ENCODE results near the gene ZNF324B. TPM values are rescaled to one million over a fixed set of nuclear protein-coding genes. Genes with fewer than 3 reads are reported as not detected.

Gene ZNF324B
- total and polyA plus RNA-seq, 2 donors (not counting 3 experiments of a cell fraction or from before 2014, with no cell fraction given) = 3.4 to 6.9 TPM

DNA sequence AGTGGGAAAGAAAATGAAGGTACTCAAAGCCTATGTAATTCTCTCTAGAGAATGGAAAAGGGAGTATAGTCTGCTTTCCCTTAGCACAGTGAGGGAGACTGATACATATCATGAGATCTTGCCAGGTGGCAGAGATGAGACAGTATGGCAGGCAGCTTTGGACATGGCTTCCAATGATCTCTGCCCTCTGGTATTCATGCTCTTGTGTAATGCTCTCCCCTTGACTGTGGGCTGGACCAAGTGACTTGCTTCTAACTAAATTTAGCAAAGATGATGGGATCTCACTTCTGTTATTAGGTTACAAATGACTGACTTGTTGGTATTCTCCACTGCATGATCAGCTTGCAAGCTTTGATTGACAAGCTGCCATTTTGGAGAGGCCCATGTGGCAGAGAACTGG is 21.7 kb upstream of the ZNF324B start:
- no peaks in the 10 kb centered on the region for H3K27me3 ChIP-seq (ENCODE audit: control insufficient read depth in 2 of 2, insufficient read depth in 2 of 2, low read length in 2 of 2)
- no peaks in the 10 kb centered on the region for H3K9me1 ChIP-seq (replicated peaks; ENCODE audit: control insufficient read depth, extremely low read depth, insufficient read depth, low read length)
- H4K20me1 ChIP-seq (replicated peaks; ENCODE audit: control insufficient read depth, extremely low read depth, insufficient read depth, low read length) = no peaks in the 10 kb centered on the region
- no peak overlapping the region for H3K9ac ChIP-seq (replicated peaks; ENCODE audit: extremely low read depth, insufficient read depth, low read length)
- no peak overlapping the region for H3K27ac ChIP-seq (ENCODE audit: insufficient read depth, low read depth, low read length)
- FAIRE-seq (no peak), DNase-seq (ENCODE audit: low read depth, low spot score) (no peak)
- no TSS peak for BruUV-seq (replicated peaks)
- H3K79me2 ChIP-seq (ENCODE audit: control insufficient read depth, insufficient read depth, low read length) = no peaks in the 10 kb centered on the region
- peaks cover 5 to 9% of the 10 kb centered on the region in 2 experiments for H3K36me3 ChIP-seq (ENCODE audit: control insufficient read depth in 2 of 2, extremely low read depth in 1 of 2, insufficient read depth in 2 of 2, low read length in 2 of 2)
- peaks cover 35% of the 10 kb centered on the region for H3K9me3 ChIP-seq (replicated peaks; ENCODE audit: control insufficient read depth, insufficient read depth, low read length)
- H3K4me1 ChIP-seq (ENCODE audit: control insufficient read depth, extremely low read depth, insufficient read depth, low read length) = no peaks in the 10 kb centered on the region
- POLR2A ChIA-PET = no interaction called here
- no peak overlapping the region for H3K4me3 ChIP-seq (replicated peaks in 1 of 3; ENCODE audit: insufficient read depth in 1 of 3, low read depth in 1 of 3, low read length in 3 of 3)
- CTCF ChIA-PET = no interaction called here
- intact Hi-C loops (cut with micrococcal nuclease) = no loop called here
- H2AFZ ChIP-seq (ENCODE audit: low read depth, low read length) = no peak overlapping the region
- TF ChIP-seq MYC (IDR thresholded peaks at IDR 0.05; ENCODE audit: low read depth, low read length) (no peak), EZH2 (IDR thresholded peaks at IDR 0.05; ENCODE audit: borderline replicate concordance, low read depth, low read length, severe bottlenecking) (no peak), POLR2A (IDR thresholded peaks at IDR 0.05; ENCODE audit: low read depth, low read length) (no peak), GATA2 (IDR thresholded peaks at IDR 0.05; ENCODE audit: insufficient read depth, insufficient read length, low read depth, low read length) (no peak), POLR2AphosphoS5 (IDR thresholded peaks at IDR 0.05; ENCODE audit: insufficient read depth, low read depth, low read length) (no peak), JUN (IDR thresholded peaks at IDR 0.05; ENCODE audit: borderline replicate concordance, insufficient read depth, insufficient read length, low read depth) (no peak), FOS (IDR thresholded peaks at IDR 0.05; ENCODE audit: borderline replicate concordance, insufficient read depth, low read length) (no peak)
- TF ChIP-seq, protein P1, sequence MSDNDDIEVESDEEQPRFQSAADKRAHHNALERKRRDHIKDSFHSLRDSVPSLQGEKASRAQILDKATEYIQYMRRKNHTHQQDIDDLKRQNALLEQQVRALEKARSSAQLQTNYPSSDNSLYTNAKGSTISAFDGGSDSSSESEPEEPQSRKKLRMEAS (IDR thresholded peaks at IDR 0.05; ENCODE audit: insufficient read depth, insufficient read length) = no peak
- TF ChIP-seq, protein P2, sequence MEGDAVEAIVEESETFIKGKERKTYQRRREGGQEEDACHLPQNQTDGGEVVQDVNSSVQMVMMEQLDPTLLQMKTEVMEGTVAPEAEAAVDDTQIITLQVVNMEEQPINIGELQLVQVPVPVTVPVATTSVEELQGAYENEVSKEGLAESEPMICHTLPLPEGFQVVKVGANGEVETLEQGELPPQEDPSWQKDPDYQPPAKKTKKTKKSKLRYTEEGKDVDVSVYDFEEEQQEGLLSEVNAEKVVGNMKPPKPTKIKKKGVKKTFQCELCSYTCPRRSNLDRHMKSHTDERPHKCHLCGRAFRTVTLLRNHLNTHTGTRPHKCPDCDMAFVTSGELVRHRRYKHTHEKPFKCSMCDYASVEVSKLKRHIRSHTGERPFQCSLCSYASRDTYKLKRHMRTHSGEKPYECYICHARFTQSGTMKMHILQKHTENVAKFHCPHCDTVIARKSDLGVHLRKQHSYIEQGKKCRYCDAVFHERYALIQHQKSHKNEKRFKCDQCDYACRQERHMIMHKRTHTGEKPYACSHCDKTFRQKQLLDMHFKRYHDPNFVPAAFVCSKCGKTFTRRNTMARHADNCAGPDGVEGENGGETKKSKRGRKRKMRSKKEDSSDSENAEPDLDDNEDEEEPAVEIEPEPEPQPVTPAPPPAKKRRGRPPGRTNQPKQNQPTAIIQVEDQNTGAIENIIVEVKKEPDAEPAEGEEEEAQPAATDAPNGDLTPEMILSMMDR (IDR thresholded peaks at IDR 0.05; ENCODE audit: extremely low read depth in 1 of 2, insufficient read depth in 1 of 2, low read depth in 1 of 2, low read length in 2 of 2) = no peak
- dilution Hi-C loops (cut with MboI; ENCODE audit: extremely low pct_ligation_motif_present, low sequenced_read_pairs) = no loop called here
- H3K4me2 ChIP-seq (ENCODE audit: insufficient read depth, low read length) = no peak overlapping the region
